Urinary bladder (tissue), 4 donors: ENCODE data around the gene CEL. TPM values are rescaled to one million over a fixed set of nuclear protein-coding genes. Genes with fewer than 3 reads are reported as not detected.

Source experiments
- DNase-seq: peaks from one replicate; pipeline ENCODE4 v3.0.0-alpha.2; 2015; ENCODE audit errors: extremely low spot score
- H3K27ac ChIP-seq: one replicate; pipeline ENCODE4 v1.5.1; 2013; ENCODE audit warnings: low read depth, mild to moderate bottlenecking, moderate library complexity
- H3K36me3 ChIP-seq: one replicate; pipeline ENCODE4 v1.6.1; 2013; ENCODE audit warnings: mild to moderate bottlenecking, moderate library complexity; ENCODE audit not compliant: insufficient read depth
- H3K4me1 ChIP-seq: one replicate; pipeline ENCODE4 v1.6.1; 2013; ENCODE audit warnings: mild to moderate bottlenecking, moderate library complexity; ENCODE audit not compliant: insufficient read depth
- H3K4me3 ChIP-seq: one replicate; pipeline ENCODE4 v1.5.1; 2013; ENCODE audit warnings: low read depth, low read length
- WGBS: extraction: QIAGEN DNeasy Blood & Tissue Kit; methylation state at CpG from one replicate; pipeline ENCODE4 v1.1.7; 2013; 5-methylcytosine and 5-hydroxymethylcytosine counted together
- polyA plus RNA-seq: library from polyadenylated mRNA; stranded (reverse); fragments of 200-250 nt; gene quantifications from one replicate; pipeline ENCODE4 v1.2.3, GENCODE V29; 2013
- total RNA-seq: library from RNA; depleted of rRNA; stranded (reverse); fragments of >200 nt; gene quantifications from one replicate; pipeline ENCODE4 v1.2.3, GENCODE V29; 2014
- donor health status: healthy with polysubstance abuse.
- donor health status: healthy.

CEL gene
- total and polyA plus RNA-seq, 2 donors: 0.95 to 1.4 TPM

GRCh38 chr9:133111808-133112662, 50.3 kb downstream of the CEL start:
- Histone ChIP-seq H3K4me3 (no peak overlapping the region), H3K36me3 (no peaks in the 10 kb centered on the region), H3K4me1 (peaks cover 2% of the 10 kb centered on the region), H3K27ac (no peak overlapping the region)
- no peak for DNase-seq
- WGBS: 92% methylated on average over 30 of the region's 30 CpGs

GRCh38 chr9:133112663-133113026, 50.9 kb downstream of the CEL start:
- Histone ChIP-seq H3K27ac (no peak overlapping the region), H3K4me1 (peaks cover 2% of the 10 kb centered on the region), H3K4me3 (no peak overlapping the region), H3K36me3 (no peaks in the 10 kb centered on the region)
- 70% methylated on average over 7 of the region's 7 CpGs for whole genome bisulfite sequencing
- no peak for DNase-seq

- no peak overlapping the region for H3K27ac ChIP-seq
- H3K36me3 ChIP-seq: no peaks in the 10 kb centered on the region
- DNase-seq: no peak
- 72% methylated on average over 19 of the region's 19 CpGs for WGBS
- H3K4me1 ChIP-seq: peaks cover 2% of the 10 kb centered on the region
- no peak overlapping the region for H3K4me3 ChIP-seq
These were observed 51.6 kb downstream of the CEL start for GRCh38 chr9:133113163-133113948.

- H3K4me3 ChIP-seq: no peak overlapping the region
- H3K36me3 ChIP-seq: no peaks in the 10 kb centered on the region
- WGBS: 52% methylated on average over 20 of the region's 20 CpGs
- H3K4me1 ChIP-seq: peaks cover 2% of the 10 kb centered on the region
- no peak overlapping the region for H3K27ac ChIP-seq
- DNase-seq: no peak
These were observed 52.4 kb downstream of the CEL start for GRCh38 chr9:133113949-133114885.

GRCh38 chr9:133114886-133115603, 53.3 kb downstream of the CEL start:
- Histone ChIP-seq H3K36me3 (no peaks in the 10 kb centered on the region), H3K4me3 (no peak overlapping the region), H3K27ac (no peak overlapping the region), H3K4me1 (peaks cover 2% of the 10 kb centered on the region)
- no peak for DNase-seq
- 88% methylated on average over 19 of the region's 19 CpGs for WGBS

- H3K36me3 ChIP-seq: no peaks in the 10 kb centered on the region
- no peak overlapping the region for H3K27ac ChIP-seq
- no peak for DNase-seq
- no peak overlapping the region for H3K4me3 ChIP-seq
- WGBS: 87% methylated on average over 32 of the region's 32 CpGs
- H3K4me1 ChIP-seq: peaks cover 2% of the 10 kb centered on the region
These were observed 54.0 kb downstream of the CEL start for GRCh38 chr9:133115604-133116345.

GRCh38 chr9:133116346-133117231, 54.8 kb downstream of the CEL start:
- H3K4me1 ChIP-seq: peaks cover 2% of the 10 kb centered on the region
- no peak overlapping the region for H3K4me3 ChIP-seq
- 91% methylated on average over 20 of the region's 20 CpGs for WGBS
- H3K27ac ChIP-seq: no peak overlapping the region
- H3K36me3 ChIP-seq: no peaks in the 10 kb centered on the region
- DNase-seq: no peak

GRCh38 chr9:133117271-133118178, 55.7 kb downstream of the CEL start:
- Histone ChIP-seq H3K4me1 (peaks cover 2% of the 10 kb centered on the region), H3K27ac (no peak overlapping the region), H3K36me3 (no peaks in the 10 kb centered on the region), H3K4me3 (no peak overlapping the region)
- 75% methylated on average over 18 of the region's 18 CpGs for WGBS
- DNase-seq: no peak

- WGBS: 87% methylated on average over 3 of the region's 3 CpGs
These were observed 56.4 kb downstream of the CEL start for GRCh38 chr9:133118179-133118520.

GRCh38 chr9:133118568-133118967, 56.8 kb downstream of the CEL start:
- no peak for DNase-seq
- Histone ChIP-seq H3K27ac (no peak overlapping the region), H3K4me3 (no peak overlapping the region), H3K36me3 (no peaks in the 10 kb centered on the region), H3K4me1 (peaks cover 2% of the 10 kb centered on the region)
- 82% methylated on average over 3 of the region's 3 CpGs for WGBS

More at GRCh38 chr9:133118179-133118520, 56.4 kb downstream of the CEL start:
- H3K36me3 ChIP-seq: no peaks in the 10 kb centered on the region
- no peak overlapping the region for H3K27ac ChIP-seq
- H3K4me3 ChIP-seq: no peak overlapping the region
- peaks cover 2% of the 10 kb centered on the region for H3K4me1 ChIP-seq
- no peak for DNase-seq
